Panc1 (cell line): Measurements from ENCODE around the gene NKG7. TPM values are rescaled to one million over a fixed set of nuclear protein-coding genes. Genes with fewer than 3 reads are reported as not detected.

Experiments used
- ATAC-seq: fragments of 200-7000 bp; cut with Tn5 transposase; 2 replicates; pipeline ENCODE4 v1.9.1; 2020; ENCODE audit warnings: mild to moderate bottlenecking, moderate library complexity
- BruUV-seq: library from RNA; stranded (reverse); fragments of 400-500 nt; replicated peaks from 2 replicates; lab custom pipeline; 2021; lab: Mats Ljungman, UMichigan
- CTCF ChIA-PET: fragments of 300-600 bp; sonication (Branson Sonifier 250); formaldehyde crosslinking; loops from one replicate; lab custom pipeline; 2022; ENCODE audit warnings: antibody characterized with exemption; lab: Charles Lee
- POLR2A ChIA-PET: fragments of 300-600 bp; sonication (Branson Sonifier 250); formaldehyde crosslinking; loops from one replicate; lab custom pipeline; 2022; ENCODE audit warnings: antibody characterized with exemption; lab: Charles Lee
- DNase-seq: peaks from one replicate; pipeline ENCODE4 v3.0.0-alpha.2; 2010; ENCODE audit warnings: low read depth, low spot score
- H3K27ac ChIP-seq: 2 replicates; pipeline ENCODE4 v1.5.1; 2011; ENCODE audit warnings: mild to moderate bottlenecking, low read length, inconsistent platforms
- H3K27me3 ChIP-seq: fragments of 200-500 bp; sonication (Bioruptor generic); 2 replicates; pipeline ENCODE4 v1.6.0; 2014; ENCODE audit warnings: low read length, inconsistent platforms; ENCODE audit not compliant: control insufficient read depth, insufficient read depth
- H3K36me3 ChIP-seq: fragments of 200-500 bp; sonication (Bioruptor generic); 2 replicates; pipeline ENCODE4 v1.5.1; 2014; ENCODE audit warnings: inconsistent platforms, mild to moderate bottlenecking, low read length, moderate library complexity; ENCODE audit not compliant: control insufficient read depth, insufficient read depth
- H3K4me1 ChIP-seq: 2 replicates; pipeline ENCODE4 v1.5.1; 2011; ENCODE audit warnings: inconsistent platforms, mild to moderate bottlenecking, low read length, moderate library complexity; ENCODE audit not compliant: control insufficient read depth, insufficient read depth
- H3K4me3 ChIP-seq, 2 experiments: 2 replicates each; pipeline ENCODE4 v1.5.1; 2011 to 2012; ENCODE audit warnings: low read depth in 2 of 2, low read length in 2 of 2, mild to moderate bottlenecking in 2 of 2, inconsistent platforms in 1 of 2, moderate library complexity in 1 of 2
- H3K9me3 ChIP-seq: fragments of 200-500 bp; sonication (Bioruptor generic); 2 replicates; pipeline ENCODE4 v1.5.1; 2014; ENCODE audit warnings: low read depth, mild to moderate bottlenecking, inconsistent platforms, low read length, moderate library complexity; ENCODE audit not compliant: control insufficient read depth, insufficient read depth
- POLR2AphosphoS5 ChIP-seq: IDR thresholded peaks from 2 replicates; pipeline ENCODE4 v1.6.1; 2012; ENCODE audit warnings: mild to moderate bottlenecking, low read depth, low read length, moderate library complexity
- REST ChIP-seq, 2 experiments: IDR thresholded peaks; 2 replicates each; pipeline ENCODE4 v1.6.1; 2011 to 2012; ENCODE audit warnings: low read depth in 2 of 2, control low read depth in 1 of 2, low read length in 1 of 2, mild to moderate bottlenecking in 1 of 2, moderate library complexity in 1 of 2; ENCODE audit not compliant: insufficient read depth in 1 of 2
- SIN3A ChIP-seq: IDR thresholded peaks from 2 replicates; pipeline ENCODE4 v1.6.1; 2012; ENCODE audit warnings: low read depth, mild to moderate bottlenecking, low read length, moderate library complexity, borderline replicate concordance; ENCODE audit not compliant: insufficient read depth
- TCF7L2 ChIP-seq: IDR thresholded peaks from 2 replicates; pipeline ENCODE4 v1.6.1; 2011; ENCODE audit warnings: mild to moderate bottlenecking, low read depth, low read length, inconsistent platforms
- in situ Hi-C: cut with HindIII; loops from 2 replicates; pipeline ENCODE4 v1.10.0; 2016; ENCODE audit warnings: low sequenced_read_pairs, low pct_unique_long_range_greater_than_20kb
- intact Hi-C: fragments of 100-400 bp; cut with micrococcal nuclease; formaldehyde crosslinking; loops from one replicate; pipeline ENCODE4 v1.10.0; 2022; ENCODE audit not compliant: unreplicated experiment
- total RNA-seq: library from RNA; stranded (reverse); gene quantifications from one replicate; pipeline ENCODE4 v1.2.1, GENCODE V29; 2021; ENCODE audit not compliant: unreplicated experiment
- TF ChIP-seq, protein P1 (sequence below): fragments of 450-650 bp; IDR thresholded peaks from 2 replicates; pipeline ENCODE4 v1.5.1; 2017; ENCODE audit warnings: mild to moderate bottlenecking

Gene NKG7
- total RNA-seq, 1 experiment from 2014 or later, result 0.23 TPM

GRCh38 chr19:51331716-51332115 lies 40.7 kb downstream of the NKG7 start:
- TF ChIP-seq REST (IDR thresholded peaks at IDR 0.05; ENCODE audit: insufficient read depth in 1 of 2, low read depth in 2 of 2, low read length in 1 of 2) (no peak), POLR2AphosphoS5 (no peak), SIN3A (no peak)
- TF ChIP-seq, protein P1, sequence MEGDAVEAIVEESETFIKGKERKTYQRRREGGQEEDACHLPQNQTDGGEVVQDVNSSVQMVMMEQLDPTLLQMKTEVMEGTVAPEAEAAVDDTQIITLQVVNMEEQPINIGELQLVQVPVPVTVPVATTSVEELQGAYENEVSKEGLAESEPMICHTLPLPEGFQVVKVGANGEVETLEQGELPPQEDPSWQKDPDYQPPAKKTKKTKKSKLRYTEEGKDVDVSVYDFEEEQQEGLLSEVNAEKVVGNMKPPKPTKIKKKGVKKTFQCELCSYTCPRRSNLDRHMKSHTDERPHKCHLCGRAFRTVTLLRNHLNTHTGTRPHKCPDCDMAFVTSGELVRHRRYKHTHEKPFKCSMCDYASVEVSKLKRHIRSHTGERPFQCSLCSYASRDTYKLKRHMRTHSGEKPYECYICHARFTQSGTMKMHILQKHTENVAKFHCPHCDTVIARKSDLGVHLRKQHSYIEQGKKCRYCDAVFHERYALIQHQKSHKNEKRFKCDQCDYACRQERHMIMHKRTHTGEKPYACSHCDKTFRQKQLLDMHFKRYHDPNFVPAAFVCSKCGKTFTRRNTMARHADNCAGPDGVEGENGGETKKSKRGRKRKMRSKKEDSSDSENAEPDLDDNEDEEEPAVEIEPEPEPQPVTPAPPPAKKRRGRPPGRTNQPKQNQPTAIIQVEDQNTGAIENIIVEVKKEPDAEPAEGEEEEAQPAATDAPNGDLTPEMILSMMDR, result no peak
- no TSS peak for BruUV-seq
- Histone ChIP-seq H3K9me3 (no peaks in the 10 kb centered on the region), H3K27ac (no peak overlapping the region), H3K27me3 (no peaks in the 10 kb centered on the region), H3K36me3 (no peaks in the 10 kb centered on the region), H3K4me1 (no peaks in the 10 kb centered on the region), H3K4me3 (no peak overlapping the region)
- in situ Hi-C loops (no loop called here), intact Hi-C loops (loop anchor here (10.0 kb wide), 1 partner anchor 323 kb away; no protein-coding TSS in a partner anchor)
- CTCF ChIA-PET, result no interaction called here
- ATAC-seq (no peak), DNase-seq (no peak)
- POLR2A ChIA-PET, result no interaction called here

- TF ChIP-seq, protein P1, result no peak
- no peak for TF ChIP-seq TCF7L2
- no peak for TF ChIP-seq REST (IDR thresholded peaks at IDR 0.05; ENCODE audit: insufficient read depth in 1 of 2, low read depth in 2 of 2, low read length in 1 of 2)
- Histone ChIP-seq H3K27me3 (no peaks in the 10 kb centered on the region), H3K4me1 (no peaks in the 10 kb centered on the region), H3K27ac (no peak overlapping the region), H3K4me3 (no peak overlapping the region), H3K36me3 (no peaks in the 10 kb centered on the region), H3K9me3 (no peaks in the 10 kb centered on the region)
- ChIA-PET CTCF (no interaction called here), POLR2A (no interaction called here)
- ATAC-seq, result no peak
- DNase-seq, result no peak
- BruUV-seq, result no TSS peak
- intact Hi-C loops, result loop anchor here (10.0 kb wide), 1 partner anchor 324 kb away; no protein-coding TSS in a partner anchor
- in situ Hi-C loops, result no loop called here
These were observed 41.3 kb downstream of the NKG7 start for GRCh38 chr19:51331193-51331592.
